Activated T-cell treated with anti-CD3 and anti-CD28 coated beads, Interleukin-2, amount 50 U/mL, for 4 hours (primary cell): Measurements from ENCODE around the gene DCAF7. TPM values are rescaled to one million over a fixed set of nuclear protein-coding genes. Genes with fewer than 3 reads are reported as not detected.

Experiments
- ATAC-seq, 2 donors: fragments of 200-7000 bp; cut with Tn5 transposase; one replicate each; pipeline ENCODE4 v1.10.0; 2021
- DNase-seq: peaks from one replicate; pipeline ENCODE4 v3.0.0-alpha.2; 2020
- H3K27me3 Mint-ChIP-seq: one replicate; pipeline ENCODE4 v1.8.0; 2021; ENCODE audit warnings: low read depth, mixed read lengths
- H3K36me3 Mint-ChIP-seq: one replicate; pipeline ENCODE4 v1.8.0; 2022; ENCODE audit warnings: mixed read lengths; ENCODE audit not compliant: insufficient read depth
- H3K4me1 Mint-ChIP-seq: one replicate; pipeline ENCODE4 v1.8.0; 2021; ENCODE audit warnings: low read depth, mixed read lengths
- H3K4me3 Mint-ChIP-seq: one replicate; pipeline ENCODE4 v1.8.0; 2021; ENCODE audit warnings: mild to moderate bottlenecking, moderate library complexity, mixed read lengths
- H3K9me3 Mint-ChIP-seq: one replicate; pipeline ENCODE4 v1.8.0; 2021; ENCODE audit warnings: mixed read lengths
- total RNA-seq, 3 donors: library from RNA; stranded (reverse); gene quantifications; one replicate each; pipeline ENCODE4 v1.2.1, GENCODE V29; 2021

Gene DCAF7
- total RNA-seq, 3 donors from 2014 or later: 82.1 to 89.7 (median 86.0) TPM

GRCh38 chr17:63601439-63602371, 51.4 kb downstream of the DCAF7 start:
- DNase-seq: no peak
- peaks cover 39% of the 10 kb centered on the region for H3K4me1 Mint-ChIP-seq

DNA sequence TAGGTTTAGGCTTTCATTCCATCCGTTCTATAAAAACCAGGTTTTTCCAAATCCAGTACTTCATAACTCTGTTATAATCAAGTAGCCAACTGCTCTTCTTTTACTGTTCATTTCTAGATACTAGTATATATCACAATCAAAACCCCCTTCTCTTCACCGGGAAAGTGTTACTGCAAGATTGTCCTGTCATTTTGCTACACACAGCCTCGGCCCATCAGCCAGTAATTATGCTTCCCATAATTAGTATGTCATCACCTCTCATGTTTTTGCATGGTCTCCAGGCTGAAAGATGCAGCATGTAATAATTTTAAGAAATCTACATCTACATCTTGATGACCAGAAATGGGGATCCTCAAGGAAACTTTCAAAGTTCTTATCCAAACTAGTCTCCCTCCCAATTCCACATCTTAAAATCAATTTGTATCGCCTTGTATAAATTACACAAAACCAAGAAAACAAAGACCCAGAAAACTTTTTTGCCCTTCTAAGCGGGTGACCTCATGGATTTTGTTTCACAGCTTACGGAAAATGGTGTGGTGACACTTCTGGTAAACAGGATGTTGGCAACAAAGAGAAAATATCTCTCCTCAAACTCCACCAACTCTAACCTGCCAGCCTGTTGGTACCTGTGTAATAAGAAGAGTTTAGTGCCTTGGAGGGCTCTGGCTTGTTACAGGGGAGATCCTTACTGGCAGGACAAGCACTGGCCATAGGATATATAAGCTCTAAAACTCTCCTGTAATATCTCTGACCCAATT, 59.7 kb downstream of the DCAF7 start:
- Mint-ChIP-seq H3K4me3 (peak overlapping the region; percentile 35), H3K36me3 (peaks cover 39% of the 10 kb centered on the region), H3K27me3 (no peaks in the 10 kb centered on the region), H3K9me3 (no peaks in the 10 kb centered on the region), H3K4me1 (peaks cover 27% of the 10 kb centered on the region)
- DNase-seq (no peak), ATAC-seq (peak; percentile 10 to 55)

More at GRCh38 chr17:63601439-63602371, 51.4 kb downstream of the DCAF7 start:
- H3K9me3 Mint-ChIP-seq: no peaks in the 10 kb centered on the region
- H3K27me3 Mint-ChIP-seq: no peaks in the 10 kb centered on the region
- peak in 1 of 2 donors; percentile 3 for ATAC-seq
- H3K4me3 Mint-ChIP-seq: peak overlapping the region; percentile 96
- H3K36me3 Mint-ChIP-seq: peaks cover 19% of the 10 kb centered on the region

- no peaks in the 10 kb centered on the region for H3K27me3 Mint-ChIP-seq
- H3K9me3 Mint-ChIP-seq: no peaks in the 10 kb centered on the region
- H3K36me3 Mint-ChIP-seq: peaks cover 30% of the 10 kb centered on the region
- DNase-seq (no peak), ATAC-seq (no peak)
- H3K4me1 Mint-ChIP-seq: peaks cover 27% of the 10 kb centered on the region
- peak overlapping the region; percentile 53 for H3K4me3 Mint-ChIP-seq
Measured at GRCh38 chr17:63610854-63611253, 60.6 kb downstream of the DCAF7 start.

DNA sequence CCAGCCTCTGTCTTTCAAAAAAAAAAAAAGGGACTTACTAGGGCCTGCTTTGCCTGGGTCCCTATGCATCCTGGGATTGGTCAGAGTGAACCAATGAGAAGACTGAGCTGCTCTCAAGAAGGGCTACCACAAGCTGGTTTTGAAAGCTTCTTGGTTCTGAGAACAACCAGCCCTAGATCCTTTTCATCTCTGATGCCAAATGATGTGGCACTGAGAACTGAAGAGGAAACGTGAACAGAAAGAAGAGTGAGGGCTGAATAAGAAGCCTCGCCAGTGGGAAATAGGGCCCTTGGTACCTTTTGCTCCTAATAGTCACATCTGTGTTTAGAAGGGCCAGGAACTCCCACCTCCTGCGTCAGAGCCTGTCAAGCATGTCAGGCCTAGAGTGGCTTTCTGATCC, 61.1 kb downstream of the DCAF7 start:
- H3K4me1 Mint-ChIP-seq: peaks cover 27% of the 10 kb centered on the region
- peaks cover 25% of the 10 kb centered on the region for H3K36me3 Mint-ChIP-seq
- no peaks in the 10 kb centered on the region for H3K9me3 Mint-ChIP-seq
- H3K4me3 Mint-ChIP-seq: peak overlapping the region; percentile 53
- no peaks in the 10 kb centered on the region for H3K27me3 Mint-ChIP-seq
- DNase-seq (no peak), ATAC-seq (peak; percentile 49 to 66)

GRCh38 chr17:63613663-63614062, 63.4 kb downstream of the DCAF7 start:
- H3K4me3 Mint-ChIP-seq: no peak overlapping the region
- no peaks in the 10 kb centered on the region for H3K9me3 Mint-ChIP-seq
- ATAC-seq: no peak
- no peak for DNase-seq
- peaks cover 27% of the 10 kb centered on the region for H3K4me1 Mint-ChIP-seq
- H3K36me3 Mint-ChIP-seq: peaks cover 13% of the 10 kb centered on the region
- H3K27me3 Mint-ChIP-seq: no peaks in the 10 kb centered on the region

- peak overlapping the region; percentile 90 for H3K4me3 Mint-ChIP-seq
- H3K36me3 Mint-ChIP-seq: no peaks in the 10 kb centered on the region
- no peak for DNase-seq
- no peaks in the 10 kb centered on the region for H3K27me3 Mint-ChIP-seq
- no peaks in the 10 kb centered on the region for H3K9me3 Mint-ChIP-seq
- peaks cover 38% of the 10 kb centered on the region for H3K4me1 Mint-ChIP-seq
- ATAC-seq: no peak
Measured at GRCh38 chr17:63621229-63621683, 71.0 kb downstream of the DCAF7 start.

- H3K9me3 Mint-ChIP-seq: no peaks in the 10 kb centered on the region
- H3K4me1 Mint-ChIP-seq: peaks cover 45% of the 10 kb centered on the region
- no peaks in the 10 kb centered on the region for H3K36me3 Mint-ChIP-seq
- peak; percentile 94 for DNase-seq
- peak within 1 kb of the TSS; percentile 99 for H3K4me3 Mint-ChIP-seq
- H3K27me3 Mint-ChIP-seq: no peaks in the 10 kb centered on the region
- peak; percentile 88 to 89 for ATAC-seq
Measured at GRCh38 chr17:63621684-63622573, 71.7 kb downstream of the DCAF7 start, which contains the start of gene MAP3K3. TSS of gene MAP3K3 (plus strand) at chr17:63622417. CDS start at chr17:63622760, 343 bp downstream.

DNA sequence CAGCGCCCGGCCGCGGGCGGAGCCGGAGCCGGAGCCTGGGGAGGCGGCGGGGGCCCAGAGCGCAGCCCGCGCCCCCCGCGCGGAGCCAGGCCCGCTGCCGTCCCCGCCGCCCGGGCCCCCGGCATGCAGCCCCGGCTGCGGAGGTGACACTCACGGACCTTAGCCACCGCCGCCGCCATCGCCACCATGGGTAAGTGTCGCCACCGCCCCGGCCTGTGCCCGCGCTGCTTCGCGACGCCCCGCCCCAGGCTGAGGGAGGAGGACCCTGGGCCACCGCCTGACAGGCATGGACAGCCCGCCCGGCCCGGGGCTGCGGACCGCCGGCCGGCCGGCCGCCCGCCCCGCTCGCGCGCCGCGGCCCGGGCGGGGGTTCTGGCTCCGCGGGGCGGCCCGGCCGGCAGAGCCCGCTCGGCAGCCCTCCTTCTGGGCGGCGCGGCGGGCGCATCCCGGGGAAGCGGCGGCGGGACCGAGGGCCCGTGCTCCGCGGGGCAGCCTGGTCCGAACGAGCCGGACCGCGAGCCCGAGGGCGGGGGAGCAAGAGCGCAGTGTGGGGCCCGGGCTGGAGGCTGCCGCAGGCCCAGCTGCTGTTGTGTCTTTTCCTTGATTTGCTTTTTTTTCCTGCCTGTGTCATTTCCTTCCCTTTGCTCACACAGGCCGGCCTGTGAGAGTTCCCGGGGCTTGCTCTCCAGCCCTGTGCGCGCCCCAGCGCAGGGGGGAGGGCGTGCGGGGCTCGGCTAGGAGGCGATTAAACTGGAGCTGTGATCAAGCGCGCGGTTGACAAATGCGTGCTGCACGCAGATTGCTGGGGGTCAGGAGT, 72.5 kb downstream of the DCAF7 start:
- peak; percentile 50 to 51 for ATAC-seq
- H3K27me3 Mint-ChIP-seq: no peaks in the 10 kb centered on the region
- peaks cover 49% of the 10 kb centered on the region for H3K4me1 Mint-ChIP-seq
- no peaks in the 10 kb centered on the region for H3K9me3 Mint-ChIP-seq
- H3K4me3 Mint-ChIP-seq: peak overlapping the region; percentile 99
- no peaks in the 10 kb centered on the region for H3K36me3 Mint-ChIP-seq
- DNase-seq: peak; percentile 41

DNA sequence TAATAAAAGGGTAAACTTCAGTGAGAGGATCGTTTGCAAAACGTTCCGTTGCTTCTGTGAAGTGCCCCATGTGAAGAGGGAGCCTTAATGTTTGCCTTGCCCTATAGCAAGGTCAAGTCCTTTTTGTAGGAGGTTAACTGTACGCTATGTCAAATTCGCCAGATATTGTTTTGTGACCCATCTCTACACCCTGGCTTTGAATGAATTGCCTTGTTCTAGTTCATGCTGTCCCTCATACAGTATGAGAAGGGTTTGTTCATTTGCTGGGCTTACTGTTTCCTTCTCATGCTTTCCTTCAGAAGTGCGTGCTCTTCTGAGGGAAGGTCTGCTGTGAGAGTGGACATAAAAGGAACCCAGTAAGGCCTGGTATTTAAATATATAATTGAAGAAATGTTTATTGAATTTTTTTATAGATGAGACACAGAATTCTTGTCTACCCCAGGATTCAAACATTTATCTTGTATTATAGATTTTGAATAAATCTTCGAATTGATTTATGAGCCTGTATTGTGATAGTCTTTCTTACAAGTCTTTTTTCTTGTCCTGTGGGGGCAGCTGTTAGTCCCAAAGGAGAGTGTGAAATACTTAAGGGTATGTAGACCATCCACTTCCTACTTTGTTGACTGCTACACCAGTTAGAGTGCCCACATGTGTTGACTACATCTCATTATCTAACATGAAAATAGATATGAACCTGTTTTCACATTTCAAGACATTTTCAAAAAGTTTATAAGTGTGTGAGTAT, 73.7 kb downstream of the DCAF7 start:
- H3K36me3 Mint-ChIP-seq: no peaks in the 10 kb centered on the region
- H3K4me1 Mint-ChIP-seq: peaks cover 49% of the 10 kb centered on the region
- no peaks in the 10 kb centered on the region for H3K9me3 Mint-ChIP-seq
- no peaks in the 10 kb centered on the region for H3K27me3 Mint-ChIP-seq
- peak overlapping the region; percentile 99 for H3K4me3 Mint-ChIP-seq
- ATAC-seq (no peak), DNase-seq (no peak)

- ATAC-seq: no peak
- H3K4me1 Mint-ChIP-seq: peaks cover 49% of the 10 kb centered on the region
- H3K27me3 Mint-ChIP-seq: no peaks in the 10 kb centered on the region
- peak overlapping the region; percentile 43 for H3K4me3 Mint-ChIP-seq
- H3K9me3 Mint-ChIP-seq: no peaks in the 10 kb centered on the region
- DNase-seq: no peak
- H3K36me3 Mint-ChIP-seq: no peaks in the 10 kb centered on the region
Measured at GRCh38 chr17:63624531-63624880, 74.2 kb downstream of the DCAF7 start.

DNA sequence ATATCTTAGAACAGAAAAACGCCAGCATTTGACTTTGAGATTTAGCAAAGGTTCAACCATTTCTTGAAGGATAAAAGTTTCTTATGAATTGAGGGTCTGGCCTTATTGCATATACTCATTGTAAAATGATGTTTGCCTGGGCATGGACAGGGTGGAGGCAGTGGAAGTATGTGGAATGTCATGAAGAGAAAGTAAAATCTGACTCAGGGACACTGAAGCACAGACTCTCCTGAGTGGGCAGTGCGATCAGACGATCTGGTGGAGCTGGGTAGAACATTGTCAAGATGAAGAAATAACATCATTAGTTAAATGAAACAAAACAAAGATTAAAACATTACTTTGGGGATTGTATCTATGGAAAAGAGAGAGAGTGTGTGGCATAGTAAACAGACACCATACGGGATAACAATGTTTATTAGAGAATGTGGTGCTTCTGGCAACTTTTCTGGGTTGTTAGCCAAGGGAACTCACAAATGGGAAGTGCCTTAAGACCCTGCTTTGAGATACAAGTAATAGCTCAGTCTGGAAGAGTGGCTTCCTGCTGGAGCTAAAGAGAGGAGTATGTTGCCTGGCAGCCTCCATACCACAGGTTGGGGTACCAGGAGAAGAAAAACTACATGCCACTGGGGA, 76.4 kb downstream of the DCAF7 start:
- H3K4me1 Mint-ChIP-seq: peaks cover 51% of the 10 kb centered on the region
- H3K9me3 Mint-ChIP-seq: no peaks in the 10 kb centered on the region
- no peak overlapping the region for H3K4me3 Mint-ChIP-seq
- H3K36me3 Mint-ChIP-seq: no peaks in the 10 kb centered on the region
- ATAC-seq (no peak), DNase-seq (no peak)
- no peaks in the 10 kb centered on the region for H3K27me3 Mint-ChIP-seq

- Mint-ChIP-seq H3K27me3 (no peaks in the 10 kb centered on the region), H3K36me3 (peaks cover 6% of the 10 kb centered on the region), H3K9me3 (no peaks in the 10 kb centered on the region), H3K4me3 (no peak overlapping the region), H3K4me1 (peaks cover 47% of the 10 kb centered on the region)
- ATAC-seq (no peak), DNase-seq (no peak)
Measured at GRCh38 chr17:63629627-63630026, 79.3 kb downstream of the DCAF7 start.
